NCI-H2081 (cell line): ENCODE measurements around the gene MMP7.
A peak's percentile ranks its signal among the peaks of the same experiment; 100 is the strongest.
"Not testable (repeated sequence)": the region's sequence is repeated elsewhere in the genome, so short reads cannot be mapped to it uniquely, and the experiment has no call there.

Experiments
- DNase-seq, 2 experiments: peaks; one replicate each; lab custom pipeline; 2025; lab: John Stamatoyannopoulos, UW

Gene MMP7

GRCh38 chr11:102538932-102539331, 8.4 kb upstream of the MMP7 start:
- no peak for DNase-seq

GRCh38 chr11:102534261-102534872, 3.8 kb upstream of the MMP7 start:
- no peak for DNase-seq

- no peak for DNase-seq
These were observed 1.9 kb downstream of the MMP7 start for GRCh38 chr11:102528618-102529017.

GRCh38 chr11:102527684-102528083, 2.9 kb downstream of the MMP7 start:
- DNase-seq = no peak

GRCh38 chr11:102527041-102527440, 3.5 kb downstream of the MMP7 start:
- no peak for DNase-seq

GRCh38 chr11:102523887-102524286, 6.7 kb downstream of the MMP7 start:
- DNase-seq = no peak

GRCh38 chr11:102523189-102523570, 7.4 kb downstream of the MMP7 start:
- no peak for DNase-seq

GRCh38 chr11:102522312-102523188, 8.0 kb downstream of the MMP7 start:
- DNase-seq = no peak

GRCh38 chr11:102521121-102521520, 9.4 kb downstream of the MMP7 start:
- no peak for DNase-seq

DNA sequence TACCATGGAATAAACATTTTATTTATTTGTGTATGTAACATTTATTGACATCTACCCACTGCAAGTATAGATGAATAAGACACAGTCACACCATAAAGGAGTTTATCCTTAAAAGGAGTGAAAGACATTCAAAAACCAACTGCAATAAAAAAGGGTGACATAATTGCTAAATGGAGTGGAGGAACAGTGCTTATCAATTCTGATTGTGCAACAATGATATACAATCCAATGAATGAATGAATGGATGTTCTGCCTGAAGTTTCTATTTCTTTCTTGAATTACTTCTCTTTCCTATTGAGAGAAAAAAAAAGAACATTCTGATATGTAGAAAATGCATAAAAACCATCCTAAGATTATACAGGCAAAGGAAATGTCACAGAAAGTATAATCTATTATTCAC, 10.0 kb downstream of the MMP7 start:
- DNase-seq = no peak

DNA sequence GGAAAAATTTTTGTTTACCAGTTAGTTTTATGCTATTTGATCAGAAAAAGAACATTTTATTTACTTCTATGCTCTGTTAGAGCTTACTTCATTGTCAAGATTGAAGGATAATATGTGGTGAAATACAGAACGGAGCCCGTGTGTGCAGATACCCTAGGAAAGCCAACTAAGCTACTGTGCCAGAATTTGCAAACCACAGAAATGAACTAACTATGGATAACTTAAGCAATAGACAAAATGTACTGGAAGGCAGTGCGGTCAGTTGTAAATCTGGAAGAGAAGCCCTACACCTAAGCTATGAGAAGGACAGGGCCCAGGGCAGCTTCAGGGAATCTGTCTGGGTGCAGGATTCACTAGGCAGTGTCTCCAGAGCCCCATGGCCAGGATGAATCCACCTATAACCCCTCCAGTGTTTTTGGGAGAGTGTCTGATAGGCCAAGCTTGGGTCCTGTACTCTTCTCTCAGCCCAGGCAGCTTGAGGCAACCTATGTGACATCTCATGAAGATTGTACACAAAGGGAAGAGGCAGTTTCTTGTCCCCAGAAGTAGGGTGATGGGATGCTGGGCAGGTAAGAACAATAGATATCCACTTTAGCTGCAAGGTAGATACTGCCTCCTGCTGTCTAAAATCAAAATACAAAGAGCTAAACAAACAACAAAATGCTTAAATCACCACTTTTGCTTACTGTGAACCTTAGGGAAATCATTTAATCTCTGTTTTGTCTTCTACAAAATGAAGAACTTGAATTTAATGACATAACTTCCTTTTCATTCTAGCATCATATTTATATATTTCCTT, 12.1 kb downstream of the MMP7 start:
- DNase-seq = no peak

DNA sequence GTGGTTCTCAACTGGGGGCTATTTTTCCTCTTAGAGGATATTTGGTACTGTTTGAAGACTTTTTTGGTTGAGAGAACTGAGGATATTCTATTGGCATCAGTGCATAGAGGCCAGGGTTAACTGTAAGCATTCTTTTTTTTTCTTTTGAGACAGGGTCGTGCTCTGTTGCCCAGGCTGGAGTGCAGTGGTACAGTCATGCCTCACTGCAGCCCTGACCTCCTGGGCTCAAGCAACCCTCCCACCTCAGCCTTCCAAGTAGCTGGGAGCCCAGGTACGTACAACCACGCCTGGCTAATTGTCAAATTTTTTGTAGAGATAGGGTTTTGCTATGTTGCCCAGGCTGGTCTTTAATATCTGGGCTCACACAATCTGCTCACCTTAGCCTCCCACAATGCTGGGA, 12.9 kb downstream of the MMP7 start:
- DNase-seq = no peak

GRCh38 chr11:102516179-102516578, 14.4 kb downstream of the MMP7 start:
- DNase-seq = no peak

GRCh38 chr11:102513869-102514268, 16.7 kb downstream of the MMP7 start:
- DNase-seq = no peak

- DNase-seq = no peak
These were observed 20.0 kb downstream of the MMP7 start for GRCh38 chr11:102510439-102511135.

DNA sequence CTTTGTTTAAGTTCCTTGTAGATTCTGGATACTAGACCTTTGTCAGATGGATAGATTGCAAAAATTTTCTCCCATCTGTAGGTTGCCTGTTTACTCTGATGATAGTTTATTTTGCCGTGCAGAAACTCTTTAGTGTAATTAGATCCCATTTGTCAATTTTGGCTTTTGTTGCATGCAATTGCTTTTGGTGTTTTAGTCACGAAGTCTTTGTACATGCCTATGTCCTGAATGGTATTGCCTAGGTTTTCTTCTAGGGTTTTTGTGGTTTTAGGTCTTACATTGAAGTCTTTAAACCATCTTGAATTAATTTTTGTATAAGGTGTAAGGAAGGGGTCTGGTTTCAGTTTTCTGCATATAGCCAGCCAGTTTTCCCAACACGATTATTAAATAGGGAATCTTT, 27.7 kb downstream of the MMP7 start:
- not testable (repeated sequence) for DNase-seq

- no peak for DNase-seq
These were observed 29.7 kb downstream of the MMP7 start for GRCh38 chr11:102500829-102501228.

DNA sequence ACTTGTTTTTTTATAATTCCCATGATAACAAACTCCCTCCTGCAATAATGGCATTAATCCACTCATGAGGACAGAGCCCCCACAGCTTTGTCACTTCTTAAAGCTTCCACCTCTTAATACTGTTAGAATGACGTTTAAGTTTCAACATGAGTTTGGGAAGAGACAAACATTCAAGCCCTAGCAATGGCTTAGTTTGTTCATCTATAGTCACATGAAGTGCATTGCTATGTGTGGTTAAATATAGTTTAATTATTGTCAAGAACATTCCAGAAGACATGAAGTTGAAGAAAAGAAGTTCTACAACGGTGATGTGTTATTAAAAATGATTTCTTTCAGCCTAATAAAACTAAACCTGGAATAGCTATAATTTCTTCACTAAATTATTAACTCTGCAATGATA, 30.6 kb downstream of the MMP7 start:
- DNase-seq = no peak

DNA sequence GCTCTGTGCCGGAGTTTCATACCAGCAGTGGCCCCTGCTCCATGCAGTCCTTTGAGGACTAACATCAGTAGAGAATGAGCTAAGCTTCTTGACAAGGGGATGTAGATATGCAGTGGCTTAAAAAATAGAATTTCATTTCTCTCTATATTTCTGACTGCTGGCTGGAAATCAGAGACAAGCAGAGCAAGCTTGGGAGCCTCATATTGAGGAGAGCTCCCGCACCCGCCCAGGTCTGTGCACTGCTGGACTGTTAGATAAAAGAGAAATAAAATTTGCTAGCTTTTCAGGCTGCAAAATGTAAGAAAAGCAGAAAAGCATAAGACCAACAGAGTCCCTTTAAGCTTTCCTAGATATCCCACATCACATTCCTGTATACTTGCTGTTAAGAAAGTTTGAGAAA, 31.4 kb downstream of the MMP7 start:
- no peak for DNase-seq

DNA sequence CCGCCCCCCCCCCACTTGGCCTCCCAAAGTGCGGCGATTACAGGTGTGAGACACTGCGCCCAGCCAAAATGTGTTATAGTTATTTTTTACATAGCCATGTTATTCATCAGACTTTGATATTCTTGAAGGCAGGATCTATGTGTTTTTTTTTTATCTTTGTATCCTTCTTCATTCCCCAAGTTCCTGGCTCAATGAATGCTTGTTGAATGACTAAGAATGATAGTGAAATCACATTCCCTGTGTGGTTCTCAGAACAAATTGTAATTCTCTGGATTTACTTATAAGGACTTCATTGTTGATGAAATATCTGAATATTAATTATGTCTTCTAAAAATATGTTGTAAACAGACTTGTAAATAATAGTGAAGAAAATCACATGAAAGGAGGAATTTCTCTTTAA, 33.5 kb downstream of the MMP7 start:
- no peak for DNase-seq

DNA sequence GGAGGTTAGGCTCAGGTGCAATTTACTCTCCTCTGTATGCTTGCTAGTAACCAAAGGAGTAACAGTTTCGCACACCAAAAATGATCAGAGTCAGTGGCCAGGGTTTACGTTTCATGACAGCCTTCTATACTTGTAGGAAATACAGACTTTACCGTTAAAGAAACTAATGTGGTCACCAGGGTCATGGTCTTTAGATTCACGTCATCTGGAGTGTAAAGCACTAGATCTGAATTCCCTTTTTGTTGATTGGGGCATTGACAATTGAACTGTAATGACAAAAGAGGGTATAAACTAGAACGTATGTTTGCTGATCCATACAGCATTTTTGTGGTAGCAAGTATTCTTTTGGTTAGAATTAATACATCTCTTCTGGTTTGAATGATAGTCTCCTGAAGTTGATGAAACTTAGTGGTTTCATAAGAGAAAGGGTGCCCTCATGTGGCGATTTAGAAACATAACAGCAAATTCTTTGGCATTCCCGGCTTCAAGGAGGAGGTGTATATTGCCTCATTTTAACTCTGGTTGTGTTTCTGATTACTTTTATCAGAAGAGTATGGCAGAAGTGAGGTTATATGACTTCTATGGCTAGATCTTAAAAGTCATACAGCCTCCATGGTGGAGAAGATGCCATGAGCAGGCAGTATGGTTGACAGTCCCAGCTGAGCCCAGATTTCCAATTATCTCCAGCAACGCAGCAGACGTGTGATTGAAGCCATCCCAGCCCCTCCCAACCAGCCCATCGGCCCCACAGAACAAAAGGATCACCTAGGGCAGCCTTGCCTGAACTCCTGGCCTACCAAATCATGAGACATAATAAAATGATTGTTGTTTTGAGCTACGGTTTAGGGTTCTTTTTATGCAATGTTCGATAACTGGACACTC, 35.1 kb downstream of the MMP7 start:
- peak; percentile 73 to 76 for DNase-seq
